ENCODE results near the gene SCAPER.
"Not testable (repeated sequence)": the region's sequence is repeated elsewhere in the genome, so short reads cannot be mapped to it uniquely, and the experiment has no call there.

SCAPER gene

GRCh38 chr15:76772776-76773175 lies 132.4 kb downstream of the SCAPER start:
- DNase-seq, result no peak

- no peak for DNase-seq
Observed at GRCh38 chr15:76764004-76764403, 141.1 kb downstream of the SCAPER start.

- DNase-seq, result no peak
Observed at GRCh38 chr15:76763554-76763953, 141.6 kb downstream of the SCAPER start.

- DNase-seq, result no peak
Observed at GRCh38 chr15:76756381-76756780, 148.8 kb downstream of the SCAPER start.

GRCh38 chr15:76753771-76754170 lies 151.4 kb downstream of the SCAPER start:
- no peak for DNase-seq

- DNase-seq, result no peak
Observed at GRCh38 chr15:76753131-76753530, 152.0 kb downstream of the SCAPER start.

GRCh38 chr15:76752549-76752948 lies 152.6 kb downstream of the SCAPER start:
- DNase-seq, result no peak

- DNase-seq, result no peak
Observed at GRCh38 chr15:76737573-76737972, 167.6 kb downstream of the SCAPER start.

GRCh38 chr15:76732321-76732720 lies 172.8 kb downstream of the SCAPER start:
- DNase-seq, result not testable (repeated sequence)

GRCh38 chr15:76730262-76730661 lies 174.9 kb downstream of the SCAPER start:
- DNase-seq, result no peak

GRCh38 chr15:76718863-76719262 lies 186.3 kb downstream of the SCAPER start:
- DNase-seq, result no peak

- DNase-seq, result no peak
Observed at GRCh38 chr15:76714950-76715349, 190.2 kb downstream of the SCAPER start.

- DNase-seq, result no peak
Observed at GRCh38 chr15:76711351-76711827, 193.8 kb downstream of the SCAPER start.

GRCh38 chr15:76704032-76704431 lies 201.1 kb downstream of the SCAPER start:
- DNase-seq, result not testable (repeated sequence)

GRCh38 chr15:76696840-76697239 lies 208.3 kb downstream of the SCAPER start:
- no peak for DNase-seq

- not testable (repeated sequence) for DNase-seq
Observed at GRCh38 chr15:76692546-76692945, 212.6 kb downstream of the SCAPER start.

GRCh38 chr15:76687592-76687991 lies 217.5 kb downstream of the SCAPER start:
- not testable (repeated sequence) for DNase-seq

- DNase-seq, result no peak
Observed at GRCh38 chr15:76684002-76684401, 221.1 kb downstream of the SCAPER start.

GRCh38 chr15:76682833-76683232 lies 222.3 kb downstream of the SCAPER start:
- no peak for DNase-seq

- no peak for DNase-seq
Observed at GRCh38 chr15:76682259-76682658, 222.9 kb downstream of the SCAPER start.

- no peak for DNase-seq
Observed at GRCh38 chr15:76678766-76679165, 226.4 kb downstream of the SCAPER start.

- DNase-seq, result no peak
Observed at GRCh38 chr15:76674883-76675282, 230.3 kb downstream of the SCAPER start.

- no peak for DNase-seq
Observed at GRCh38 chr15:76669521-76670207, 235.5 kb downstream of the SCAPER start.

- DNase-seq, result no peak
Observed at GRCh38 chr15:76668900-76669299, 236.2 kb downstream of the SCAPER start.

Data from NK-92 treated with Interleukin-12 subunit alpha and Interleukin-12 subunit beta, amount 100 ng/mL, for 24 hours (cell line).